Measurements from ENCODE around the gene LAMA5. TPM values are rescaled to one million over a fixed set of nuclear protein-coding genes. Genes with fewer than 3 reads are reported as not detected.

The LAMA5 gene
- total RNA-seq, 1 experiment from 2014 or later: 1,050 TPM

DNA sequence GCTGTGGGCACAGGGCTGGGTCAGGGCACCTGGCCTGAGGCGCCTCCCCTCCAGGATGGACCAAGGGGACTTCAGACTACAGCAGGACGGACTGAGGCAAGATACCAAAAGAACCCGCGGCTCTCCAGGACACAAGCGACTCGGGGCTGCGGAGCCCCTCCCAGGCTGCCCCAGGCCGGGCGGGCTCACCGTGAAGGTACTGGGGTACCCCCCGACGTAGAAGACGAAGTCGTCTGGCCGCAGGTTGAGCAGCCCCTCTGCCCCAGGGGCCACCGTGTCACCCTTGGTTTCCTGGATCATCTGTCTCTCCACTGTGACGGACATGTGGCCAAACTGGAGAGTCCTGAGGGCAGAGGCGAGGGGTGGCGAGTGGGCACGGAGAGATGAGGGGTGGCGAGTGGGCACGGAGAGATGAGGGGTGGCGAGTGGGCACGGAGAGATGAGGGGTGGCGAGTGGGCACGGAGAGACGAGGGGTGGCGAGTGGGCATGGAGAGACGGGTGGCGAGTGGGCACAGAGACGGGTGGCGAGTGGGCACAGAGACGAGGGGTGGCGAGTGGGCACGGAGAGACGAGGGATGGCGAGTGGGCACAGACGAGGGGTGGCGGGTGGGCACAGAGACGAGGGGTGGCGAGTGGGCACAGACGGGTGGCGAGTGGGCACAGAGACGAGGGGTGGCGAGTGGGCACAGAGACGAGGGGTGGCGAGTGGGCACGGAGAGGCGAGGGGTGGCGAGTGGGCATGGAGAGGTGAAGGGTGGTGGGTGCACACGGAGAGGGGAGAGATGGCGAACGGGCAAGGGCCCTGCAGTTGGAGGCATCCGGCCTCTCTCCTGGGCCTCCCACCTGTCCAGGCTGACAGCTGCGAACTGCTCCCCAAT, 53.4 kb downstream of the LAMA5 start:
- H3K4me1 Mint-ChIP-seq (ENCODE audit: low read depth, unreplicated experiment): no peaks in the 10 kb centered on the region
- no peaks in the 10 kb centered on the region for H3K27me3 Mint-ChIP-seq (ENCODE audit: insufficient read depth, unreplicated experiment)
- TF ChIP-seq, protein P1, sequence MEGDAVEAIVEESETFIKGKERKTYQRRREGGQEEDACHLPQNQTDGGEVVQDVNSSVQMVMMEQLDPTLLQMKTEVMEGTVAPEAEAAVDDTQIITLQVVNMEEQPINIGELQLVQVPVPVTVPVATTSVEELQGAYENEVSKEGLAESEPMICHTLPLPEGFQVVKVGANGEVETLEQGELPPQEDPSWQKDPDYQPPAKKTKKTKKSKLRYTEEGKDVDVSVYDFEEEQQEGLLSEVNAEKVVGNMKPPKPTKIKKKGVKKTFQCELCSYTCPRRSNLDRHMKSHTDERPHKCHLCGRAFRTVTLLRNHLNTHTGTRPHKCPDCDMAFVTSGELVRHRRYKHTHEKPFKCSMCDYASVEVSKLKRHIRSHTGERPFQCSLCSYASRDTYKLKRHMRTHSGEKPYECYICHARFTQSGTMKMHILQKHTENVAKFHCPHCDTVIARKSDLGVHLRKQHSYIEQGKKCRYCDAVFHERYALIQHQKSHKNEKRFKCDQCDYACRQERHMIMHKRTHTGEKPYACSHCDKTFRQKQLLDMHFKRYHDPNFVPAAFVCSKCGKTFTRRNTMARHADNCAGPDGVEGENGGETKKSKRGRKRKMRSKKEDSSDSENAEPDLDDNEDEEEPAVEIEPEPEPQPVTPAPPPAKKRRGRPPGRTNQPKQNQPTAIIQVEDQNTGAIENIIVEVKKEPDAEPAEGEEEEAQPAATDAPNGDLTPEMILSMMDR (IDR thresholded peaks at IDR 0.05; ENCODE audit: insufficient read depth in 1 of 2, low read depth in 1 of 2, low read length in 1 of 2, severe bottlenecking in 1 of 2, unreplicated experiment in 1 of 2): no peak
- no peak overlapping the region for H3K4me3 ChIP-seq (ENCODE audit: low read depth, low read length)
- H3K9me3 ChIP-seq: peaks cover 4% of the 10 kb centered on the region
- POLR2A ChIA-PET: no interaction called here
- peak overlapping the region; percentile 30 for H3K27ac Mint-ChIP-seq (ENCODE audit: unreplicated experiment)
- intact Hi-C loops (cut with micrococcal nuclease; ENCODE audit: unreplicated experiment): no loop called here
- DNase-seq: no peak
- H3K36me3 ChIP-seq (ENCODE audit: control insufficient read depth, insufficient read depth, low read length): peaks cover 40% of the 10 kb centered on the region
- BruUV-seq (replicated peaks): no TSS peak
- H3K36me3 Mint-ChIP-seq (ENCODE audit: insufficient read depth, unreplicated experiment): peaks cover 100% of the 10 kb centered on the region
- no peaks in the 10 kb centered on the region for H3K9me3 Mint-ChIP-seq (ENCODE audit: unreplicated experiment)
- CTCF ChIA-PET: interaction anchor here (0.6 to 0.7 kb wide), 2 partner anchors 11 to 12 kb away, joined by 4 to 5 read pairs; no protein-coding TSS in a partner anchor
- no peak overlapping the region for H3K4me3 Mint-ChIP-seq (ENCODE audit: unreplicated experiment)
- H3K27me3 ChIP-seq (replicated peaks; ENCODE audit: control insufficient read depth, insufficient read depth, low read length): no peaks in the 10 kb centered on the region
- H3K4me1 ChIP-seq: no peaks in the 10 kb centered on the region

DNA sequence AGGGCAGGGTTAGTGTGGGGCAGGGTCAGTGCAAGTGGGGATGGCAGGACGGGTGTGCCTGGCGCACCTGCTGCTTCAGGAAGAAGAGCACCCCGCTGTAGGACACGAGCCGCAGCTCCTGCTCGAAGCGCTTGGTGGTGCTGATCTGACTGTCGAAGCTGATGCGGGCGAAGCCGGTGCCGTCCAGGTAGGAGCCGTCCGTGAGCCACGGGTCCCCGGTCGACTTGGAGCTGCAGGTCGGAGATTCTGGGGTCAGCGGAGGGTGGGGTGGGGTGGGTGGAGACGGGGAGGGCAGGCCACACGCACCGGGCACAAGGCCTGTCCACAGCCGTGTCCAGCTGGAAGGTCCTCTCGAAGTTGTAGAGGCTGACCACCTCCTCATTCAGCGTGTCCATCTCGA, 54.1 kb downstream of the LAMA5 start:
- peaks cover 41% of the 10 kb centered on the region for H3K36me3 ChIP-seq (ENCODE audit: control insufficient read depth, insufficient read depth, low read length)
- no peak for DNase-seq
- H3K9me3 ChIP-seq: no peaks in the 10 kb centered on the region
- POLR2A ChIA-PET: no interaction called here
- H3K27ac Mint-ChIP-seq (ENCODE audit: unreplicated experiment): no peak overlapping the region
- TF ChIP-seq, protein P1 (IDR thresholded peaks at IDR 0.05; ENCODE audit: insufficient read depth in 1 of 2, low read depth in 1 of 2, low read length in 1 of 2, severe bottlenecking in 1 of 2, unreplicated experiment in 1 of 2): no peak
- H3K4me3 ChIP-seq (ENCODE audit: low read depth, low read length): no peak overlapping the region
- no peaks in the 10 kb centered on the region for H3K4me1 ChIP-seq
- no peak overlapping the region for H3K4me3 Mint-ChIP-seq (ENCODE audit: unreplicated experiment)
- H3K4me1 Mint-ChIP-seq (ENCODE audit: low read depth, unreplicated experiment): no peaks in the 10 kb centered on the region
- CTCF ChIA-PET: interaction anchor here (0.6 kb wide), 1 partner anchor 11 kb away, joined by 4 read pairs; no protein-coding TSS in a partner anchor
- BruUV-seq (replicated peaks): no TSS peak
- peaks cover 100% of the 10 kb centered on the region for H3K36me3 Mint-ChIP-seq (ENCODE audit: insufficient read depth, unreplicated experiment)
- H3K9me3 Mint-ChIP-seq (ENCODE audit: unreplicated experiment): no peaks in the 10 kb centered on the region
- no peaks in the 10 kb centered on the region for H3K27me3 Mint-ChIP-seq (ENCODE audit: insufficient read depth, unreplicated experiment)
- intact Hi-C loops (cut with micrococcal nuclease; ENCODE audit: unreplicated experiment): no loop called here
- no peaks in the 10 kb centered on the region for H3K27me3 ChIP-seq (replicated peaks; ENCODE audit: control insufficient read depth, insufficient read depth, low read length)

DNA sequence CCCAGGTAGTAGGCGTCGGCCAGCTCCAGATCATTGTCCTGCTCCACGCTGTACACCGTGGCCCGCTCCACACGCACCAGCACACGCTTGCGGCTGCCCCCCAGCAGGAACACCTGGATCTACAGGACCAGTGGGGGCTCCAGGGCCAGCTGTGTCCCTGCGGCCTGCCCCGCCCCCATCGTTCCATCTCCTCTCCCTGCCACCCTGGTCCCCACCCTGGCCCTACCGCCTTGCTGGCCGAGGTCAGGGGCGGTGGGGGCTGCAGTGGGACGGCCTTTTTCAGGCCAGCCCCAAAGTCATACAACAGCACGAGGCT, 54.5 kb downstream of the LAMA5 start:
- intact Hi-C loops (cut with micrococcal nuclease; ENCODE audit: unreplicated experiment): no loop called here
- Mint-ChIP-seq H3K9me3 (ENCODE audit: unreplicated experiment) (no peaks in the 10 kb centered on the region), H3K27ac (ENCODE audit: unreplicated experiment) (no peak overlapping the region), H3K4me1 (ENCODE audit: low read depth, unreplicated experiment) (no peaks in the 10 kb centered on the region), H3K36me3 (ENCODE audit: insufficient read depth, unreplicated experiment) (peaks cover 100% of the 10 kb centered on the region), H3K27me3 (ENCODE audit: insufficient read depth, unreplicated experiment) (no peaks in the 10 kb centered on the region), H3K4me3 (ENCODE audit: unreplicated experiment) (no peak overlapping the region)
- ChIA-PET POLR2A (no interaction called here), CTCF (interaction anchor here (0.5 kb wide), 1 partner anchor 10 kb away, joined by 5 read pairs; no protein-coding TSS in a partner anchor)
- H3K4me1 ChIP-seq: no peaks in the 10 kb centered on the region
- BruUV-seq (replicated peaks): no TSS peak
- no peak for DNase-seq
- no peaks in the 10 kb centered on the region for H3K27me3 ChIP-seq (replicated peaks; ENCODE audit: control insufficient read depth, insufficient read depth, low read length)
- H3K9me3 ChIP-seq: no peaks in the 10 kb centered on the region
- peaks cover 45% of the 10 kb centered on the region for H3K36me3 ChIP-seq (ENCODE audit: control insufficient read depth, insufficient read depth, low read length)
- no peak overlapping the region for H3K4me3 ChIP-seq (ENCODE audit: low read depth, low read length)
- TF ChIP-seq, protein P1 (IDR thresholded peaks at IDR 0.05; ENCODE audit: insufficient read depth in 1 of 2, low read depth in 1 of 2, low read length in 1 of 2, severe bottlenecking in 1 of 2, unreplicated experiment in 1 of 2): no peak

Measured in Caco-2 (cell line).